Fibroblast of lung (primary cell): ENCODE data around the gene MGP. TPM values are rescaled to one million over a fixed set of nuclear protein-coding genes. Genes with fewer than 3 reads are reported as not detected.

ENCODE experiments used
- DNase-seq, 2 donors: peaks; one replicate each; pipeline versions ENCODE4 v3.0.0 to v3.0.0-alpha.2; 2010; ENCODE audit warnings: low read depth in 2 of 2
- H2AFZ ChIP-seq: 2 replicates; pipeline ENCODE4 v1.5.1; 2012; ENCODE audit warnings: low read length, control low read depth, inconsistent platforms
- H3K27ac ChIP-seq: 2 replicates; pipeline ENCODE4 v1.5.1; 2011; ENCODE audit warnings: low read length, control low read depth; ENCODE audit not compliant: insufficient read depth
- H3K27me3 ChIP-seq: 2 replicates; pipeline ENCODE4 v1.5.1; 2011; ENCODE audit warnings: mild to moderate bottlenecking, low read length; ENCODE audit not compliant: control insufficient read depth, insufficient read depth
- H3K36me3 ChIP-seq: 2 replicates; pipeline ENCODE4 v1.5.1; 2011; ENCODE audit warnings: low read length; ENCODE audit not compliant: control insufficient read depth, insufficient read depth
- H3K4me1 ChIP-seq: 2 replicates; pipeline ENCODE4 v1.5.1; 2011; ENCODE audit warnings: low read length; ENCODE audit not compliant: control insufficient read depth, insufficient read depth; ENCODE audit errors: extremely low read depth
- H3K4me2 ChIP-seq: 2 replicates; pipeline ENCODE4 v1.5.1; 2011; ENCODE audit warnings: low read length, control low read depth; ENCODE audit not compliant: insufficient read depth; ENCODE audit errors: extremely low read depth
- H3K4me3 ChIP-seq, 4 experiments: fragments of 200-600 bp in 1 of 4; sonication (generic) in 1 of 4; replicated peaks in 1 of 4; 2 replicates each; pipeline ENCODE4 v1.5.1; 2011 to 2016; ENCODE audit warnings: low read length in 4 of 4, low read depth in 3 of 4, mild to moderate bottlenecking in 3 of 4, control low read depth in 2 of 4, inconsistent platforms in 1 of 4, mixed read lengths in 1 of 4; ENCODE audit not compliant: insufficient read depth in 1 of 4; ENCODE audit errors: control extremely low read depth in 1 of 4
- H3K79me2 ChIP-seq: 2 replicates; pipeline ENCODE4 v1.5.1; 2012; ENCODE audit warnings: mild to moderate bottlenecking, low read length, inconsistent platforms; ENCODE audit not compliant: control insufficient read depth, insufficient read depth
- H3K9ac ChIP-seq: 2 replicates; pipeline ENCODE4 v1.5.1; 2011; ENCODE audit warnings: mild to moderate bottlenecking, low read length, control low read depth; ENCODE audit not compliant: insufficient read depth
- H3K9me3 ChIP-seq: 2 replicates; pipeline ENCODE4 v1.5.1; 2012; ENCODE audit warnings: low read depth, low read length; ENCODE audit not compliant: control insufficient read depth, insufficient read depth
- H4K20me1 ChIP-seq: 2 replicates; pipeline ENCODE4 v1.5.1; 2011; ENCODE audit warnings: low read length; ENCODE audit not compliant: control insufficient read depth, insufficient read depth; ENCODE audit errors: extremely low read depth
- EZH2 ChIP-seq: IDR thresholded peaks from 2 replicates; pipeline ENCODE4 v1.5.1; 2012; ENCODE audit warnings: low read length, control low read depth, mild to moderate bottlenecking; ENCODE audit errors: missing control alignments
- polyA plus RNA-seq, 2 donors: library from polyadenylated mRNA; depleted of rRNA in 1 of 2; stranded (reverse) in 1 of 2; unstranded in 1 of 2; fragments of >200 nt; gene quantifications; 2 replicates each; pipeline ENCODE4 v1.2.1, GENCODE V29; 2011 to 2012; ENCODE audit warnings: missing spikeins in 1 of 2
- total RNA-seq: library from RNA; depleted of rRNA; stranded (reverse); fragments of >200 nt; gene quantifications from 2 replicates; pipeline ENCODE4 v1.2.1, GENCODE V29; 2014
- TF ChIP-seq, protein P1 (sequence below), 2 donors: IDR thresholded peaks in 1 of 2; conservative IDR thresholded peaks in 1 of 2; 1 replicate in 1 of 2; 2 replicates in 1 of 2; pipeline ENCODE4 v1.5.1; 2011 to 2012; ENCODE audit warnings: low read length in 2 of 2, control low read depth in 1 of 2, inconsistent platforms in 1 of 2, low read depth in 1 of 2, mild to moderate bottlenecking in 1 of 2

The MGP gene
- total and polyA plus RNA-seq, 2 donors (not counting 1 experiment from before 2014, with no cell fraction given) = 2.0 to 15.9 TPM

DNA sequence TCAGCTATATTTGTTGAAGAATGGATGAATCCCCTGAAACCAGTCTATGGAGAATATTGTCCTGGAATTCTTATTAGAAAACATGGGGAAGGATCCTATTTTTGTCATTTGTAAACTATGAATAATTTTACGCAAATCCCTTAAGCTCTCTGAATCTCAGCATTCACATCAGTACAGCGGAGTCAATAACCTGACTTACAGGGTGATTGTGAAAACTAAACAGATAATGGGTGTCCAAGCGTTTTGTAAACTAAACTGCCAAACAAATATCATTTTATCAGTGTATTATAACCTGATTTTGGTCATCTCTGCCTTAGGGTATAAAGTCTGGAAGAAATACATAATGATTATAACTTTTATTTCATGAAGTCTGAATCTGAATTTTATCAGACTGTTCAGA is 52.3 kb downstream of the MGP start:
- Histone ChIP-seq H2AFZ (no peak overlapping the region), H3K79me2 (no peaks in the 10 kb centered on the region), H3K9ac (no peak overlapping the region), H3K4me2 (no peak overlapping the region), H3K4me1 (peaks cover 12% of the 10 kb centered on the region), H3K27me3 (no peaks in the 10 kb centered on the region), H4K20me1 (no peaks in the 10 kb centered on the region), H3K36me3 (no peaks in the 10 kb centered on the region), H3K9me3 (no peaks in the 10 kb centered on the region), H3K27ac (no peak overlapping the region), H3K4me3 (no peak overlapping the region)
- TF ChIP-seq EZH2 = no peak
- TF ChIP-seq, protein P1, sequence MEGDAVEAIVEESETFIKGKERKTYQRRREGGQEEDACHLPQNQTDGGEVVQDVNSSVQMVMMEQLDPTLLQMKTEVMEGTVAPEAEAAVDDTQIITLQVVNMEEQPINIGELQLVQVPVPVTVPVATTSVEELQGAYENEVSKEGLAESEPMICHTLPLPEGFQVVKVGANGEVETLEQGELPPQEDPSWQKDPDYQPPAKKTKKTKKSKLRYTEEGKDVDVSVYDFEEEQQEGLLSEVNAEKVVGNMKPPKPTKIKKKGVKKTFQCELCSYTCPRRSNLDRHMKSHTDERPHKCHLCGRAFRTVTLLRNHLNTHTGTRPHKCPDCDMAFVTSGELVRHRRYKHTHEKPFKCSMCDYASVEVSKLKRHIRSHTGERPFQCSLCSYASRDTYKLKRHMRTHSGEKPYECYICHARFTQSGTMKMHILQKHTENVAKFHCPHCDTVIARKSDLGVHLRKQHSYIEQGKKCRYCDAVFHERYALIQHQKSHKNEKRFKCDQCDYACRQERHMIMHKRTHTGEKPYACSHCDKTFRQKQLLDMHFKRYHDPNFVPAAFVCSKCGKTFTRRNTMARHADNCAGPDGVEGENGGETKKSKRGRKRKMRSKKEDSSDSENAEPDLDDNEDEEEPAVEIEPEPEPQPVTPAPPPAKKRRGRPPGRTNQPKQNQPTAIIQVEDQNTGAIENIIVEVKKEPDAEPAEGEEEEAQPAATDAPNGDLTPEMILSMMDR (conservative IDR thresholded peaks at IDR 0.05 in 1 of 2, IDR thresholded peaks at IDR 0.05 in 1 of 2; ENCODE audit: low read depth in 1 of 2, low read length in 2 of 2) = no peak
- DNase-seq = no peak

Other genes with a start within 250 kb of the MGP start
- not detected in 2 replicates for gene GUCY2C, start 189.3 kb downstream of the MGP start, total RNA-seq
- 0.02 TPM in 1 of 2 replicates, not detected in the other for gene GUCY2C, start 189.3 kb downstream of the MGP start, polyA plus RNA-seq
- gene WBP11, start 82.4 kb downstream of the MGP start, total RNA-seq = 8.0 and 10.6 TPM in 2 replicates
- 17.5 and 27.4 TPM in 2 replicates for gene WBP11, start 82.4 kb downstream of the MGP start, polyA plus RNA-seq
- gene C12orf60, start 82.2 kb downstream of the MGP start, total RNA-seq = 1.0 and 1.5 TPM in 2 replicates
- 1.1 TPM in 2 replicates for gene C12orf60, start 82.2 kb downstream of the MGP start, polyA plus RNA-seq
- 0.17 TPM in 1 of 2 replicates, not detected in the other for gene SMCO3, start 71.7 kb downstream of the MGP start, total RNA-seq
- 0.16 TPM in 1 of 2 replicates, not detected in the other for gene SMCO3, start 71.7 kb downstream of the MGP start, polyA plus RNA-seq
- not detected in 2 replicates for gene ART4, start 42.3 kb downstream of the MGP start, total RNA-seq
- gene ART4, start 42.3 kb downstream of the MGP start, polyA plus RNA-seq = not detected in 2 replicates
- 0.17 TPM in 1 of 2 replicates, not detected in the other for gene ERP27, start 52.7 kb upstream of the MGP start, total RNA-seq
- 0.10 TPM in 1 of 2 replicates, not detected in the other for gene ERP27, start 52.7 kb upstream of the MGP start, polyA plus RNA-seq
- 5.9 and 8.3 TPM in 2 replicates for gene ARHGDIB, start 75.7 kb upstream of the MGP start, total RNA-seq
- gene ARHGDIB, start 75.7 kb upstream of the MGP start, polyA plus RNA-seq = 40.3 and 43.7 TPM in 2 replicates
- gene PDE6H, start 87.2 kb upstream of the MGP start, total RNA-seq = not detected in 2 replicates
- gene PDE6H, start 87.2 kb upstream of the MGP start, polyA plus RNA-seq = not detected in 2 replicates